Spleen (tissue), 11 donors: Measurements from ENCODE around the gene CYP4F12. TPM values are rescaled to one million over a fixed set of nuclear protein-coding genes. Genes with fewer than 3 reads are reported as not detected.

Experiments used
- DNase-seq: peaks from one replicate; pipeline ENCODE4 v3.0.0-alpha.2; 2020
- H3K27ac ChIP-seq, 8 donors: fragments of 200-600 bp; sonication (generic) in 7 of 8; 1 replicate in 4 of 8; 2 replicates in 4 of 8; pipeline versions ENCODE4 v1.5.0 to v1.8.0; 2016 to 2021; ENCODE audit warnings: inconsistent platforms in 4 of 8, mild to moderate bottlenecking in 4 of 8, moderate library complexity in 1 of 8
- H3K27me3 ChIP-seq, 7 donors: fragments of 200-600 bp; sonication (generic) in 6 of 7; replicated peaks in 1 of 7; 1 replicate in 4 of 7; 2 replicates in 3 of 7; pipeline versions ENCODE4 v1.5.0 to v1.8.0; 2016 to 2021; ENCODE audit warnings: inconsistent platforms in 3 of 7, mild to moderate bottlenecking in 1 of 7
- H3K36me3 ChIP-seq, 6 donors: fragments of 200-600 bp; sonication (generic) in 5 of 6; 1 replicate in 4 of 6; 2 replicates in 2 of 6; pipeline versions ENCODE4 v1.5.0 to v1.8.0; 2016 to 2021; ENCODE audit warnings: inconsistent platforms in 2 of 6
- H3K4me1 ChIP-seq, 6 donors: fragments of 200-600 bp; sonication (generic) in 5 of 6; 1 replicate in 3 of 6; 2 replicates in 3 of 6; pipeline versions ENCODE4 v1.5.0 to v1.8.0; 2016 to 2021; ENCODE audit warnings: inconsistent platforms in 3 of 6
- H3K4me3 ChIP-seq, 8 donors: fragments of 200-600 bp; sonication (generic) in 7 of 8; 1 replicate in 4 of 8; 2 replicates in 4 of 8; pipeline versions ENCODE4 v1.5.0 to v1.8.0; 2016 to 2021; ENCODE audit warnings: inconsistent platforms in 4 of 8, mild to moderate bottlenecking in 4 of 8, moderate library complexity in 2 of 8
- H3K9me3 ChIP-seq, 8 donors: fragments of 200-600 bp; sonication (generic) in 7 of 8; 1 replicate in 4 of 8; 2 replicates in 4 of 8; pipeline versions ENCODE4 v1.5.0 to v1.8.0; 2016 to 2021; ENCODE audit warnings: inconsistent platforms in 4 of 8
- POLR2A ChIP-seq, 3 donors: fragments of 450-650 bp; IDR thresholded peaks; one replicate each; pipeline ENCODE4 v1.5.1; 2017; ENCODE audit warnings: antibody characterized with exemption in 3 of 3, mild to moderate bottlenecking in 1 of 3
- POLR2AphosphoS5 ChIP-seq, 3 donors: sonication (generic); formaldehyde crosslinking; IDR thresholded peaks; one replicate each; pipeline ENCODE4 v1.5.1; 2017; ENCODE audit warnings: antibody characterized with exemption in 3 of 3
- WGBS, 5 donors: extraction: QIAGEN DNeasy Blood & Tissue Kit in 3 of 5; methylation state at CpG; one replicate each; pipeline versions ENCODE4 v1.1.5 to v1.1.7; 2013 to 2018; 5-methylcytosine and 5-hydroxymethylcytosine counted together
- intact Hi-C: fragments of 100-400 bp; cut with DNase I; formaldehyde crosslinking; loops from one replicate; pipeline ENCODE4 v1.15.0; 2023; ENCODE audit warnings: low total_unique reads
- polyA plus RNA-seq, 3 donors: library from polyadenylated mRNA; stranded (reverse); fragments of 200-250 nt; gene quantifications; one replicate each; pipeline ENCODE4 v1.2.1, GENCODE V29; 2013
- total RNA-seq, 7 donors: library from RNA; depleted of rRNA in 3 of 7; stranded (reverse); fragments of >200 nt in 3 of 7; fragmentation: NEBNext Ultra II Directional in 4 of 7; extraction: Animal tissue kit (Norgen Biotek cat#: 25700) in 4 of 7; gene quantifications; one replicate each; pipeline versions ENCODE4 v1.1.0 to v1.2.1, GENCODE V29; 2016 to 2021
- TF ChIP-seq, protein P1 (sequence below), 11 experiments: fragments of 200-600 bp in 7 of 11; fragments of 450-650 bp in 4 of 11; sonication (generic) in 4 of 11; IDR thresholded peaks in 8 of 11; conservative IDR thresholded peaks in 3 of 11; 1 replicate in 7 of 11; 2 replicates in 4 of 11; pipeline versions ENCODE4 v1.4.0 to v1.8.0; 2016 to 2021; ENCODE audit warnings: antibody characterized with exemption in 11 of 11, inconsistent platforms in 4 of 11, mild to moderate bottlenecking in 1 of 11
- donor health status: healthy with polysubstance abuse.
- donor health status: DM: no; HTN: no; CAD: no; lungs with moderate emphysema.
- donor health status: DM: no; HTN: no; CAD: no.
- donor health status: Bipolar disorder and iron deficiency.
- donor health status: healthy.
- donor health status: DM: no; HTN: no; CAD: no.
- donor health status: DM: yes; HTN: yes; CAD: no.

The CYP4F12 gene
- total and polyA plus RNA-seq, 10 donors, result 1.9 to 8.3 (median 4.1) TPM

- peak overlapping the region in 2 of 8 donors; percentile 14 to 49 for H3K4me3 ChIP-seq
- no peak for DNase-seq
- intact Hi-C loops, result no loop called here
- peak overlapping the region in 5 of 8 donors; percentile 68 to 93 (median 80) for H3K27ac ChIP-seq
- peaks cover 0 to 15% (median 0%) of the 10 kb centered on the region in 6 donors for H3K36me3 ChIP-seq
- H3K27me3 ChIP-seq, result peaks cover 0 to 28% (median 0%) of the 10 kb centered on the region in 7 donors
- no peaks in the 10 kb centered on the region for H3K9me3 ChIP-seq
- no peak for TF ChIP-seq POLR2AphosphoS5 (IDR thresholded peaks at IDR 0.05)
- TF ChIP-seq, protein P1, sequence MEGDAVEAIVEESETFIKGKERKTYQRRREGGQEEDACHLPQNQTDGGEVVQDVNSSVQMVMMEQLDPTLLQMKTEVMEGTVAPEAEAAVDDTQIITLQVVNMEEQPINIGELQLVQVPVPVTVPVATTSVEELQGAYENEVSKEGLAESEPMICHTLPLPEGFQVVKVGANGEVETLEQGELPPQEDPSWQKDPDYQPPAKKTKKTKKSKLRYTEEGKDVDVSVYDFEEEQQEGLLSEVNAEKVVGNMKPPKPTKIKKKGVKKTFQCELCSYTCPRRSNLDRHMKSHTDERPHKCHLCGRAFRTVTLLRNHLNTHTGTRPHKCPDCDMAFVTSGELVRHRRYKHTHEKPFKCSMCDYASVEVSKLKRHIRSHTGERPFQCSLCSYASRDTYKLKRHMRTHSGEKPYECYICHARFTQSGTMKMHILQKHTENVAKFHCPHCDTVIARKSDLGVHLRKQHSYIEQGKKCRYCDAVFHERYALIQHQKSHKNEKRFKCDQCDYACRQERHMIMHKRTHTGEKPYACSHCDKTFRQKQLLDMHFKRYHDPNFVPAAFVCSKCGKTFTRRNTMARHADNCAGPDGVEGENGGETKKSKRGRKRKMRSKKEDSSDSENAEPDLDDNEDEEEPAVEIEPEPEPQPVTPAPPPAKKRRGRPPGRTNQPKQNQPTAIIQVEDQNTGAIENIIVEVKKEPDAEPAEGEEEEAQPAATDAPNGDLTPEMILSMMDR (IDR thresholded peaks at IDR 0.05 in 8 of 11, conservative IDR thresholded peaks at IDR 0.05 in 3 of 11), result no peak
- TF ChIP-seq POLR2A (IDR thresholded peaks at IDR 0.05), result no peak
- peaks cover 0 to 28% (median 3%) of the 10 kb centered on the region in 6 donors for H3K4me1 ChIP-seq
Observed at GRCh38 chr19:15642807-15643206, 30.1 kb upstream of the CYP4F12 start.

- Histone ChIP-seq H3K4me3 (no peak overlapping the region), H3K9me3 (no peaks in the 10 kb centered on the region), H3K36me3 (peaks cover 0 to 15% (median 0%) of the 10 kb centered on the region in 6 donors), H3K4me1 (peaks cover 0 to 28% (median 3%) of the 10 kb centered on the region in 6 donors), H3K27ac (peak overlapping the region in 1 of 8 donors; percentile 46), H3K27me3 (peaks cover 0 to 28% (median 0%) of the 10 kb centered on the region in 7 donors)
- TF ChIP-seq, protein P1 (IDR thresholded peaks at IDR 0.05 in 8 of 11, conservative IDR thresholded peaks at IDR 0.05 in 3 of 11), result no peak
- TF ChIP-seq POLR2AphosphoS5 (IDR thresholded peaks at IDR 0.05) (no peak), POLR2A (IDR thresholded peaks at IDR 0.05) (no peak)
- no peak for DNase-seq
- intact Hi-C loops, result no loop called here
- WGBS, 5 donors, result 79 to 90% (median 83%) methylated on average over 3 of the region's 3 CpGs
Observed at GRCh38 chr19:15643387-15643786, 29.5 kb upstream of the CYP4F12 start.

DNA sequence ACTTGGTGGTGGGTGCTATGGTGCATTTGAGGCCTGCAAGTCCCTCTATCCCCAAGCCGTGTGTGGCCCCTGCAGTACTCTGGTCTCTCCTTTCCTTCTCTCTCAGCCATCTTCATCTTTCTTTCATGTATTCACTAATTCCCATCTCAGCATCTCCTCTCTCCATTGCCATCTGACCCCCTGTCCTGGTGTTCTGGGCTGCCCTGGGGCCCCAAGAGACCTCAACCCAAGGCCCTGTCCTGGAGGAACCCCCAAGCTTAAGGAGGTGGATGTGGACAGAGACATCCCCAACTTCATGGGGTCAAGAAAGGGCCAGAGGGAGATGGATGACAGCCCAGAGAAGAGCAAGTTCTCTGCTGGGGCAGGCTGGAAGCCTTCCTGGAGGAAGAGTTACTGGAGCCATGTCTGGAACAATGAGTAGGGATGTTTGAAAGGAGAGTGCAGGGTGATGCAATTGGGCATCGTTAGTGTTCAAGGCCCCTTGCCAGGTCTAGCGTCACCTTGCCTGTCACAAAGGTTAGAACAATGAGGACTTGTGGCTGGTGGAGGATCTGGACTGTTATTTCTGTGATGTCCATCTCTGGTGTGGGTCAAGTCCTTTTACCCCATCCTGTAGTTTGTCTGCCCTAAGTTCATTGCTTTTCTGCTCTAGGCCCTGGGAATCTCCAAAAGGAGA lies 28.7 kb upstream of the CYP4F12 start:
- no peak for TF ChIP-seq POLR2A (IDR thresholded peaks at IDR 0.05)
- TF ChIP-seq, protein P1 (IDR thresholded peaks at IDR 0.05 in 8 of 11, conservative IDR thresholded peaks at IDR 0.05 in 3 of 11), result no peak
- no peak for TF ChIP-seq POLR2AphosphoS5 (IDR thresholded peaks at IDR 0.05)
- no peaks in the 10 kb centered on the region for H3K9me3 ChIP-seq
- peaks cover 0 to 22% (median 0%) of the 10 kb centered on the region in 7 donors for H3K27me3 ChIP-seq
- DNase-seq, result no peak
- peaks cover 0 to 19% (median 0%) of the 10 kb centered on the region in 6 donors for H3K36me3 ChIP-seq
- WGBS, 5 donors, result 69 to 85% (median 78%) methylated on average over 3 of the region's 3 CpGs
- peaks cover 0 to 28% (median 3%) of the 10 kb centered on the region in 6 donors for H3K4me1 ChIP-seq
- intact Hi-C loops, result no loop called here
- H3K4me3 ChIP-seq, result no peak overlapping the region
- H3K27ac ChIP-seq, result peak overlapping the region in 1 of 8 donors; percentile 46

DNA sequence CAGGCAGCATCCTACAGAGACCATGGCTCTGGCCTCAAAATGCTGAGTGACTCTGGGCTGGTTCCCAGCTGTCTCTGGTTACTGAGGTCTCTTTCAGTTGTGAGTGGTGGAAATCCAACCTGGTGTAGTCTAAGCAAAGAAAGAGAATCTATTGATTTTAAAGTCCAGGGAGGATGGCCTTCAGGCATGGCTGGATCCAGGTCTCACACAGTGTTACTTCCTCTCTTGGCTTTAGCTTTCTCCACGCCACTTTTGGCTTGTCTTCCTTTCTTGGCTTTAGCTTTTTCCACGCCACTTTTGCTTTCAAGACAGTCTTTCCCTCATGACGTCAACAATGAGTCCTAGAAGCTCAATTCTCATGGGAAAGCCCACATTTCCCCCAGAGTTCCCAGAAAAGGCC lies 28.1 kb upstream of the CYP4F12 start:
- peaks cover 0 to 19% (median 0%) of the 10 kb centered on the region in 7 donors for H3K27me3 ChIP-seq
- H3K4me1 ChIP-seq, result peaks cover 0 to 25% (median 3%) of the 10 kb centered on the region in 6 donors
- H3K27ac ChIP-seq, result peak overlapping the region in 1 of 8 donors; percentile 46
- TF ChIP-seq POLR2A (IDR thresholded peaks at IDR 0.05) (no peak), POLR2AphosphoS5 (IDR thresholded peaks at IDR 0.05) (no peak)
- TF ChIP-seq, protein P1 (IDR thresholded peaks at IDR 0.05 in 8 of 11, conservative IDR thresholded peaks at IDR 0.05 in 3 of 11), result no peak
- peaks cover 0 to 23% (median 0%) of the 10 kb centered on the region in 6 donors for H3K36me3 ChIP-seq
- WGBS, 5 donors, result 49 to 72% (median 64%) methylated on average over 3 of the region's 3 CpGs
- intact Hi-C loops, result no loop called here
- H3K9me3 ChIP-seq, result no peaks in the 10 kb centered on the region
- DNase-seq, result no peak
- no peak overlapping the region for H3K4me3 ChIP-seq
